HG03196 (cell line): ENCODE measurements around the gene NIT2.
"Not testable (repeated sequence)": the region's sequence is repeated elsewhere in the genome, so short reads cannot be mapped to it uniquely, and the experiment has no call there.

Source experiments
- ATAC-seq: cut with Tn5 transposase; IDR thresholded peaks from one replicate; pipeline ENCODE4 v1.9.1; 2021; ENCODE audit not compliant: unreplicated experiment

Gene NIT2

GRCh38 chr3:100334488-100335351, at the start of gene NIT2:
Gene NIT2, plus strand, starts transcription at chr3:100334757. Its CDS starts 35 bp downstream, at chr3:100334792.
- ATAC-seq = peak; percentile 96

GRCh38 chr3:100288288-100288894, 46.2 kb upstream of the NIT2 start:
- no peak for ATAC-seq

- ATAC-seq = no peak
These were observed 45.2 kb upstream of the NIT2 start for GRCh38 chr3:100289339-100289738.

GRCh38 chr3:100295089-100295488, 39.5 kb upstream of the NIT2 start:
- no peak for ATAC-seq

- no peak for ATAC-seq
These were observed 36.8 kb upstream of the NIT2 start for GRCh38 chr3:100297784-100298183.

GRCh38 chr3:100299016-100299415, 35.5 kb upstream of the NIT2 start:
- no peak for ATAC-seq

- ATAC-seq = no peak
These were observed 27.9 kb upstream of the NIT2 start for GRCh38 chr3:100306695-100307094.

- ATAC-seq = no peak
These were observed 24.1 kb upstream of the NIT2 start for GRCh38 chr3:100310355-100310965.

- no peak for ATAC-seq
These were observed 23.5 kb upstream of the NIT2 start for GRCh38 chr3:100311011-100311410.

- peak; percentile 65 for ATAC-seq
These were observed 17.9 kb upstream of the NIT2 start for GRCh38 chr3:100316641-100317069.

GRCh38 chr3:100317912-100318311, 16.6 kb upstream of the NIT2 start:
- no peak for ATAC-seq

GRCh38 chr3:100319951-100320350, 14.6 kb upstream of the NIT2 start:
- no peak for ATAC-seq

GRCh38 chr3:100324044-100324443, 10.5 kb upstream of the NIT2 start:
- ATAC-seq = no peak

- no peak for ATAC-seq
These were observed 8.7 kb upstream of the NIT2 start for GRCh38 chr3:100325827-100326226.

GRCh38 chr3:100327377-100327776, 7.2 kb upstream of the NIT2 start:
- not testable (repeated sequence) for ATAC-seq

- ATAC-seq = no peak
These were observed 4.6 kb upstream of the NIT2 start for GRCh38 chr3:100329800-100330489.

GRCh38 chr3:100330651-100331050, 3.9 kb upstream of the NIT2 start:
- ATAC-seq = no peak

GRCh38 chr3:100331660-100332059, 2.9 kb upstream of the NIT2 start:
- ATAC-seq = no peak

GRCh38 chr3:100333051-100333450, 1.5 kb upstream of the NIT2 start:
- ATAC-seq = no peak

- peak; percentile 23 for ATAC-seq
These were observed 528 bp upstream of the NIT2 start for GRCh38 chr3:100333970-100334487.

- peak; percentile 39 for ATAC-seq
These were observed 877 bp downstream of the NIT2 start for GRCh38 chr3:100335434-100335833.
